HG03095 (cell line): Measurements from ENCODE around the gene AP3S2.
"Not testable (repeated sequence)": the region's sequence is repeated elsewhere in the genome, so short reads cannot be mapped to it uniquely, and the experiment has no call there.

Experiments used
- ATAC-seq: cut with Tn5 transposase; IDR thresholded peaks from one replicate; pipeline ENCODE4 v1.9.1; 2021; ENCODE audit warnings: moderate library complexity; ENCODE audit not compliant: unreplicated experiment

The AP3S2 gene

DNA sequence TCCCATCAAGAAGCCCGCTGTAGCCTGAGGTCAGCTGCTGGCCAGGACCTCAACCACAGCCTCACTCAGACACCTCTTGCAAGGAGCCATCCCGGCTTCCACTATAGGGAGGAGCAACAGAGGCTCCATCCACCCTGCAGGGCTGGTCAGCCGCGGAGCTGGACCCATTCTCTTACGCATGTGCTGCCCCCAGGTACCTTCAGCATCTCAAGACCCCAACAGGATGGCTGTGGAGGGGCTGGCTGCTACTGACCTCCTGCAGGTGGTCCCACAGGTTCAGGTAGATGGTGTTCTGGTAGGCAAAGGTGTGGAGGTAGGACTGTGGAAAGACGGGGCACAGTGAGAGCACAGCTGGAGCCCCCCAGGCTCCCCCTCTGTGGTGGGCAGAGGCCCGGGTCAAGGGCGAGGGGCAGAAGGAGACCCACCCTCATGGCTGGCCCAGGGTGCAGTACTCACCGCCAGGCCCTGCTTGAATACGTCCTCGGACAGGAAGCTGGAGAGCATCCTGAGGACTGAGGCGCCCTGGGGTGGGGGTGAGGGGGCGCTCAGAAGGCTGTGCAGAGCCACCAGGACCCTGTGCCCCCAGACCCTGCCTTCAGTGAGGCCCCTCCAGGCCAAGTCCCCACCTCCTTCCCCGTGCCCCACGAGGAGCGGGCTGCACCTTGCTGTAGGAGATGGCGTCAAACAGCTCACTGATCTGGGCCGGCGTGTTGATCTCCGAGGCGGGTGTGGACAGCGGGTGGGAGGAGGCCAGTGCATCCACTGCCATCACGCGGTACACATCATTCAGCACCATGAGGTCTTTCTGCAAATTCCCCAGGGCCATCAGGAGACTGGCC is 90.6 kb downstream of the AP3S2 start:
- no peak for ATAC-seq

DNA sequence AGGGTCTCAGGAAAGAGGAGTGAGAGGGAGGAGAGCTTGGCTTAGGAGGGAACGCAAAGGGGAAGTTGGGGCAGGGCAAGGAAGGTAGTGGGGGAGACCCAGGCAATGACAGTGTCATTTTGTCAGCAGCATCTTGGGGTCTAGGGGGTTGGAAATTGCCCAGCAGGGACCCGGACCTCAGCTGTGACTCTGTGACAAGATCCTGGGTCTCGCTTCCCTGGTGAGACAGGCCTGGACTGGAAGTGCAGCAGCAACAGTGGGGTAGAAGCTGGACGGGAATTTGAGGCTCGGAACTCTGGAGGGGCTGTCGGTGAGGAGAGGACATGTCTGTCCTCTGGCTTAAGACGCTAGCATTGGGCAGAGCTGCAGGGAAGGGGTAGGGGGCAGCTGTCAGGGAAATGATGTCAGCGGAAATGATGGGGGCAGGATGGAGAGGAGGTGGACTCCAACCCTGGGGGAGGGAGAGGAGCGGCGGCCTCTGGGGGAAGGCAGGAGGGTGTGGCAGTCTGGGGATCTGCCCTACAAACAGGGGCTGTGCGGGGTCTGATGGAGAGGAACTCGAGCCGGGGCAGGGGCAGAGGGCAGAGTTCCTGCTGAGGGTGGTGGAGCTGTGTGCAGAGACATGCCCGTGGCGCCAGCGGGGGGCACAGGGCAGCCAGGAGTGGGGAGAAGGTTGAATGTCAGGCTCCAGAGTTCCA is 91.4 kb downstream of the AP3S2 start:
- ATAC-seq: no peak

DNA sequence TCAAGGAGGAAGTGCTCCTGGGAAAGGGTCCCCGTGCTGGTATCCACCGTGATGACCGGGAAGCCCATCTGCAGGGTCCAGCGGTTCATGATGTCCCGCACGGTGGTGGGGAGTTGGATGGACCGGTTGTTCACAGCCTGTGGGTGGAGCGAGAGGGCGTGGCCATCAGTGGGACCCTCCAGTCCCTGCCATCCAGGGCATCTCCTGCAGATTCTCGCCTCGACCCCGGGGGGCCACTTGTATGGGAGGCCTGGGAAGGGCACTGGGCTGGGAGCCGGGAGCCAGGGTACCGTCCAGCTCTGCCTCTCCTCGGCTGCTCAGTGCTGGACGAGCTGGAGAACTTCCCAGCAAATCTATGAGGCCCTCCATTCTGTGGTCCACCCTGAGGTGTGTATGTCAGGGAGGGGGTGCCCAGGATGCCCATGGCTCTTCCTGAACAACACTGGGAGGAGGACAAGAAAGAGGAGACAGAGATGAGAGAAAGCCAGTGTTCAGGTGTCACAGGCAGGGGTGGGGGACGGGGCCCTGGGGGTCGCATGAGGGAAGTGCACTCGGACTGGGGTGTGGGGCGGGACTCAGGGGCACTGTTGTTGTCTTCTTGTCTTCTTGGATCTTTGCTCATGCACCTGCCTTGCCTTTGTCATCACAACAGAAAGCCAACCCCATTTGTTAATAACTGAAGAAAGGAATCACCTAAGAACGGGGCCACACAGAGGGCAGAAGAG is 92.2 kb downstream of the AP3S2 start:
- no peak for ATAC-seq

DNA sequence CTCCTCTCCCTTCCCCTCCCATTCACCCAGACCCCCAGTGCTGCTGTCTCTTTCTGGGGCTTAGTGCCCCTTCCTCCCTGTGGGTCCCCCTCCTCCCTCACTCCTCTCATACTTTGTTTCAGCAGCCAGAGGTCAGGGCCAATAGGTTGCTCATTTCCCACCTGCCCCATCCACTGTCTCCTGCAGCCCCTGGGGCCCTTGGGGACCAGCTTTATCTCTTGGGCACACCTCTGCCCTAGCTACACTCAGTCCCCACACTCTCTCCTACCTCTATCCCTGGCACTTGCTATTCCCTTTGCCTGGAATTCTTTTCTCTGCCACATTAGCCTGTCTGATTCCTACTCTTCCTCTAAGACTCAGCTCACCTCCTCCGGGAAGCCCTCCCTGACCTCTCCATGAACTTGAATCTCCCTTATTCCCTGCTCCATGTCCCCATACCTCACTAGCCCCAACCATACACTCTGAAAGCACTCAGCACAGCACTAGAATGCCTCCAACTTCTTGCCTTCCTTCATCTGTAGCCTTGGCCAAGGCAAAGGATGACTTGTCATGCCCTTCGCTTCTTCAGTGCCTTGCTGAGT is 93.8 kb downstream of the AP3S2 start:
- no peak for ATAC-seq

DNA sequence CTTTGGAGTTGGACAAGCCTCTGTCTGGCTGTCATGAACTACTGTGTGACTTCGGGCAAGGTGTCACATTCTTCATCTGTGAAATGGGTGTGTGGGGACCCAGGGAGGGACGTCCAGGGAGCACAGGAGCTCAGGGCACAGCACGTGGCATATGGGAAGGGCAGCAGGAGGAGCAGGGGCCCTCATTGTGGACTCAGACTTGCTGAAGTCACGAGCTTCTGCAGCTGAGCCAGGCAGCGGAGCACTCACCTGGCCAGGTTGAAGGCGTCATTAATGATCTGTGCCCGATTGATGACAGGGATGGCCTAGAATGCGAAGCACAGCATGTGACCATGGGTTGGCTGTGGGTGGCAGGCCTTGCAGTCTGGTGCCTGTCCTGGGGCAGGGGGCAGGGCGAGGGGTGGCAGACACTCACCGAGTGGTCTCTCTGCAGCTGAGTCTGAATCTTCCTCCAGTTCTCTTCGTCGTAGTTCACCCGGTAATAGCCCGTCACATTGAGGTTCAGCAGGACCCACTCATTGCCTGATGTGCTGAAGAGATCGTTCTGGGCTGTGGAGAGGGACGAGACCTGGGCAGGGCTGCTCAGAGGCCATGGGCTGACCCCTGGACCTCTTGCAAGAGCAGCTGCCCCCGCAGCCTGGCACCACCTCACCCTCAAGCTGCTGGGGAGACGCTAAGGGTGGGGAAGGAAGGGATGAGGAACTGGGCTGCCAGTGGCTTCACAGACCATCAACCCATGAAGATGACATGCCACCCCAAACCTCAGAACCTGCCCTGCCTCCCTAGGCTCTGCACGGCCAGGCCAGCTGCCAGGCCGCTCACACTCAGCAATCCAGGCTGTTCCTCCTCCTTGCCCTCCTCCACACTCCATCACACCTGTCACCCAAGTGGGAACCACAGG is 94.5 kb downstream of the AP3S2 start:
- ATAC-seq: no peak

DNA sequence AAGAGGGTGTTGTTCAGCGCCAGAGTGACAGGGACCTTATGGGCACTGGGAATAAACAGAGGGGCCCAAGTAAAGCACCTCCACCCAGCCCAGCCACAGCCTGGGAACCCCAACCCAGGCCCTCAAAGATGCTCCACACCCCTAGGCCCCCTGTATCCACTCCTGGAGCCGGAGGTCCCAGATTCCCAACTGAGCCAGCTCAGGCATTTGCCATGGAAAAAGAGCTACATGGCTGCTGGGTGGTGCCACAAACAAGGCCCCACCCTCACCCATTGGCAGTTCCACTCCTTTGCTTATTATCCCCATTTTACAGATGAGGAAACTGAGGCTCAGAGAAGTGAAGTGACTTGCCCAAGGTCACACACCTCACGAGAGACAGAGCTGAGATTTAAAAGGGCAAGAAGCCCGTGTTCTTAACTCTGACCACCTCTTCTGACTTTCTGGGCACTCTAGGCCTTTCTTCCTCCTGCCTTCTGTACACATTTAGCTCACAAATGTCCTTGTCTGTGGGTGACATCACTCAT is 96.1 kb downstream of the AP3S2 start:
- ATAC-seq: no peak

DNA sequence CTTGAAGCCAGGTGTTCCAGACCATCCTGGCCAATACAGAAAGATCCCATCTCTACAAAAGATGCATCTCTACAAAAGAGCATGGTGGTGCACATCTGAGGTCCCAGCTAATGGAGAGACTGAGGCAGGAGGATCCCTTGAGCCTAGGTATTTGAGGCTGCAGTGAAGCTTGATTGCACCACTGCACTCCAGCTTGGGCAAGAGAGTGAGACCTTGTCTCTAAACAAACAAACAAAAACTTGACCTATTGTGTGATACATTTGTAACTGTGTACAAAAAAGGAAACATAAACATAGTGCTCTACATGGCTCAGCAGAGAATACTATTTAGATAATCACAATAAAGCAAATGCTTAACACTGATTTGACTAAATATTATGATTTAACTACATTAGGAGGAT is 97.8 kb downstream of the AP3S2 start:
- ATAC-seq: no peak

DNA sequence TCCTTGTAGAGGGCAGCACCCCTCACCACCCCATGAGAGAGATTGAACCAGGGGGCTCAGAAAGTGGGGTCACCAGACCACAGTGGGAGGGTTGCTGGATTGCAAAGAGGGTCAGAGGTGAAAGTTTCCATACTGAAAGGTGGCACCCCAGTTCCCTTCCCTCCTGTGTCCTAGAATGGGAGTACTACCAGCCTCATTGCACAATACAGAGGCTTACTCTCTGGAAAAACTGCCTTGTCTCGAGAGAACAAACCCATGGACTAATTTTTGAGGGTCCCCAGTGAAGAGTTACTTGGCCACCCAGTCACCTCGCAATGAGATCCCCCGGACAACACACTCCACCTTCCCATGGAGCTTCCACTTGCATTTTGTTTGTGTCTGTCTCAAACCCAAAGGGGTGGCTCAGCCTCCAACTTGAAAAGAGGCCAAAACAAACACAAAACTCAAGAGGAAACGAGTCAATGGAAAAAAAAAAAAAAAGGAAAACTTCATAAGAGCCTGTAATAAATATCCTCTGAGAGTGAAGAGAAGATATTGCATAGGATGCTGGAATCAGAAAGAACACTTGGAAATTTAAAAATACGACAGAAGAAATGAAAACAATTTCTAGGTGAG is 99.1 kb downstream of the AP3S2 start:
- ATAC-seq: no peak

DNA sequence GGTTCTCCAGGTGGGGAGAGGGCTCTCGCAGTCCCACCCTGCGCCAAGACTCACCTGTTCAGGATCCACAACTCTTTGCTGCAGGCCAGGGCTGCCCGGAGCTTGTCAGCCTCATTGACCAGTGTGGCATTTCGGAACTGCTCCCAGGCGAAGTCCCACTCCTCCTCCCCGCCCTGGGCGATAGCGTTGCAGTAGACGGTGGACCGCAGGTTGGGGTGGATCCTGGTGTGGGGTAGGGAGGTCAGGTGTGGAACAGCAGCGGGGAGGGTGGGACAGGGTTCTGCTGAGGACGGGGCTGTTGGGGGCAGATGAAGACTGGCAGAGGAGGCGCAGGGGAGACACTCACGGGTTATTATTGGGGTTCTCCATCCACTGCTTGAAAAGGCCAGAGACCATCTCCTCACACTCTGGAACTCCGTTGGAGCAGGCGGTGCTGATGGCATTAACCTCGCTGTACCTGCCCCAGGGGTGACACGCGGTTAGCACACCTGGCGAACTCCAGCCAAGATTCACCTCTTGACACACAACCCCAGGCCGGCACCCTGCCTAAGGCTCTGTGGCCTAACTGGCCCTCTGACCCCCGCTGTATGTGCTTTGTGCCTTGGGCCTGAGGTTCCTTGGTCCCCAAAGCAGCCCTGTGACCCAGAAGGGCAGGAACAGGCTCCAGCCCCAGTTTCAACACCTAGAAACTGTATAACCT is 101.5 kb downstream of the AP3S2 start:
- ATAC-seq: no peak

DNA sequence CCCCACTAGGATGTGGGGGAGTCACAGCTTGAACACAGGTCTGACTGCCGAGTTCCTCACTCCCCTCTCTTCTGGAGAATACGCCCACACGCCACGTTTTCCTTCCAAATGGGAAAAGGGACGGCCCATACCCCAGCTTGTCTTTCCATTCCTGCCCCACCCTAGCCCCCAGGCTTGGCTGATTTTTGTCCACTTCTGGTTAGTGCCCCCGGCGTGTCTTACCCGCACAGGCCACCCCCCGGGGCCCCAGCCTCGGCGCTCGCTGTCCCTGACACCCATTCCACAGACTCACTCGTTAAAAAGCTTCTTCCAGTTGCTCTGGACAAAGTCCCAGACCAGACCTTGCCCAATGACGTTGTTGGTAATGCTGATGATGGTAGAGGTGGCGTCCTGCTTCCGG is 103.1 kb downstream of the AP3S2 start:
- no peak for ATAC-seq

DNA sequence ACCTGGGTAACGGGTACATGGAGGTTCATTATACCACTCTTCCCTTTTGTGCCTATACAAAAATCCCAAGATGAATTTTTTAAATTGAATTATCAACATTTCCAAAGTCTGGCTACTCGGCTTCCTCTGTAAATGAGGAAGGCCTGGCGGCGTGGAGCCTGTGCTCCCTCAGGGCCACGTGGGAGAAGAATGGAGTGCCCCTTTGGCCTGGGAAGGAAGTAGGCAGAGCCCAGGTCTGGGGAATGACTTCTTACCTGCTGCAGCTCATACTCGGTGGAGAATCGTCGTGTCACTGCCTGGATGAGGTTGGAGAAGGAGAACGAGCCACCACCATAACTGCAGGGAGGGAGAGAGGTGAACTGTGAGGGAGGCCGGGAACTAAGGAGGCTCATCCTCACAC is 103.6 kb downstream of the AP3S2 start:
- no peak for ATAC-seq

DNA sequence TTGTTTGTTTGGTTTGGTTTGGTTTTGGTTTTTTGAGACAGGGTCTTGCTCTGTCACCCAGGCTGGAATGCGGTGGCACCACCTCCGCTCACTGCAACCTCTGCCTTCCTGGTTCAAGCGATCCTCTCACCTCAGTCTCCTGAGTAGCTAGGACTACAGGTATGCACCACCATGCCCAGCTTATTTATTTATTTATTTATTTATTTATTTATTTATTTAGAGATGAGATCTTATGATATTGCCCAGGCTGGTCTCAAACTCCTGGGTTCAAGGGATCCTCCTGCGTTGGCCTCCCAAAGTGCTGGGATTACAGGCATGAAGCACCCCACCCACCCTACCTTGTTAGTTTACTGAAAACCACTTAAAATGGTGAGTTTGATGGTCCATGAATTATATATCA is 105.2 kb downstream of the AP3S2 start:
- not testable (repeated sequence) for ATAC-seq

DNA sequence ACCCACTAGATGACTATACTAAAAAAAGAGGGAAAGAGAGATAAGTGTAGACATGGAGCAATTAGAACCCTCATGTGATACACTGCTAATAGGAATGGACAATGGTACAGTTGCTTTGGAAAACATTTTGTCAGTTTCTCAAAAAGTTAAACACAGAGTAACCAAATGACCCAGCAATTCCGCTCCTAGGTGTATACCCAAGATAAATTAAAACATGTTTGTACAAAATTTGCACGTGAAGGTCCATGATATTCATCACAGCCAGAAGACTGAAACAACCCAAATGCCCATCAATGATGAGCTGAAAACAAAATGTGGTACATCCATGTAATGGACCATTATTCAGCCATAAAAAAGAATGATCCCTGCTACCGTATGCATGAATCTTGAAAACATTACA is 105.8 kb downstream of the AP3S2 start:
- no peak for ATAC-seq

DNA sequence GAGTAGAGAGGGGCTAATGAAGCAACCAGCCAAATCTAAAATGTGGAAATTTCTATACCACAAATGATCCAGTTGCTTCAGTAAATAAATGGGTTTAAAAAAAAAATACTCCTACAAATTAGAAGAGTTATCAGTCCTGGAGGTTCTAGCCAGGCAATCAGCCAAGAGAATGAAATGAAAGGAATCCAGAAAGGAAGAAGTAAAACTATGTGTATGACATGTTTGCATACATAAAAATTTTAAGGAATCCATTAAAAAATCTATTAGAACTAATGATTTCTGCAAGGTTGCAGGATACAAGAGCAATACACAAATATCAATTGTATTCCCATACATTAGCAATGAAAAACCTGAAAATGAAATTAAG is 108.0 kb downstream of the AP3S2 start:
- no peak for ATAC-seq

DNA sequence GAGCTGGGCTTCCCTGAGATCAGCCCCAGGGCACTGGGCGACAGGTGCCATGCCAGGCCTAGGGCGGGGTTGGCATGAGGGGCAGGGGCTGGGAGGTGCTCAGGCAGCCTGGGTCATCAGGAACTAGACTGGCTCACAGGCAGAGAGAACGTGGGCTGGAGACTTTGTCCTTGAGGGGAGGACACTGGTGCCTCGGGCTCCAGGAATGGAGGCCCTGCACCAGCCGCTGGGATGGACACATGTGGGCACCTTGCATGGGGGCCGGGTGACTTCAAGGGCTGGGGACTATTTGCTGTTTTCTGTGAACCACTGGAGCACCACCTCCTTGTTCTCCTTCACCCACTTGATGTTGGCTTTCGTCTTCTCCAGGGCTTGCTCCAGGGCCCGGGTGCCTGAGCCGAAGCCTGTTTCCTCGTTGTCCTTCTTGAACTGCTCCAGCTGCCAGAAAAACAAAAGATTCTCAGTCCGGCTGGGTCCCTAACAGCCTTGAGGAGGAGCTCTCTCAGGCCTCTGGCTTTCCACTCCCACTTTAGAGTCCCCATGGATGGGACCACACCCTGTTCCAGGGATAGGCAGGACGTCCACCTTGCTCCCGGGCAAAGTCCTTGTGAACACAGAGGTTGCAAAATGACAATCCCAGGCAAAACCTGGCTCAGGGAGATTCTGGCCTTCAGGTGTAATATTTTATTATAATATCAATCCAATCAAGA is 108.6 kb downstream of the AP3S2 start:
- ATAC-seq: no peak

DNA sequence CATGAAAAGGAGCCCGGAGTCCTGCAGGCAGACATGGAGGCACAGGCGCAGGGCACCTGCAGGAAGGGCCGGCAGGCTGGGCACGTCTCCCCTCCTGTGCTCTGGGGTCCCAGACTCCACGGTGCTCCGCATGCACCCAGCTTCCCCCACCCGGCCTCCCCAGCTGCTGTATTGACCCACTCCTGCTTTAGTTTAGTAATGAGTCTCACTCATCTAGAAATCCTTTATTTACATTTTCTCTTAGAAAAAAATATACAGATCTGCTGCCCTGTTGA is 109.2 kb downstream of the AP3S2 start:
- no peak for ATAC-seq

DNA sequence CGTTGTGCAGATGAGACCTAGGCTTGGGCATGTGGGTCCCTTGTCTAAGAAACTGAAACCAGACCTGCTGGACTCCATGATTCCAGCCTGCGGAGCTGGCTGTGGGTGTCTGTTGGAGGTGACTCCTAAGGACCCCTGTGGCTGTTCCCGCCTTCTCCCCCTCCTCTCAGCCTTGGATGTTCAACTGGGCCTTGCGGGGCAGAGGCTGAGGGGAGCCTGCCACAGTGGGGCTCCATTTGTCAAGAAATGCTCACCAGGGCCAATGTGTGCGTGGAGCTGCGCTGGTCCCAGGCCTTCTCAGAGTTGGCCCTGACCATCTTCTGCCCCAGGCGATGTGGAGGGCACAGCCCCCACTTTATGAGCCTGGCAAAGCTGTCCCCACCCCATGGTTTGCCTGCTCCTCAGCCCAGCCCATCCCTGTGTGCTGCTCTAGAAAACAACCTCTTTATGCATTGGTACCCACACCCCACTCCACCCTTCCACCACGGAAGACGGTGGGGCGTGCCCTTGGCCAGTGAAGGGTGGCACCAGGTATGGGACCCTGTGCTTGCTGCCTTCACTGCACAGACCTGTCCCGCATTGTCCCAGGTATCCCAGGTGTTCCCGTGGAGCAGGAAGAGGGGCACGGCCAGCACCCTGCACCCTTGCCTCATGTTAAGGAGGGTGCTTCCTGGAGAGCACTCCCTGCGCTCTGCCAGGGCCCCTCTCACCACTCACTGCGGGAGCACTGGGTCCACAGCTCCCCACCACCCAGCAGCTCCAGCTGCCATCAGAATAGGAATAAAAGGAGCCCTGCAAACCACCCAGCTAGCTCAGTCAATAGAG is 109.7 kb downstream of the AP3S2 start:
- ATAC-seq: no peak
